ENCODE measurements around the gene PTPN1.

- TF ChIP-seq POLR2A (IDR thresholded peaks at IDR 0.05; ENCODE audit: low read depth, low read length) (no peak), SPI1 (IDR thresholded peaks at IDR 0.05; ENCODE audit: low read depth, low read length) (no peak)
These were observed 741 bp downstream of the PTPN1 start for GRCh38 chr20:50510706-50511542.
